ENCODE measurements around the gene ALOX12. TPM values are rescaled to one million over a fixed set of nuclear protein-coding genes. Genes with fewer than 3 reads are reported as not detected.

ALOX12 gene
- total RNA-seq, 1 experiment from 2014 or later = not detected

- CTCF ChIA-PET = interaction anchor here (0.6 kb wide), 1 partner anchor 379 kb away, joined by 4 read pairs; the partner anchor contains the start of gene TMEM256
- Mint-ChIP-seq H3K9me3 (ENCODE audit: low read depth, unreplicated experiment) (no peaks in the 10 kb centered on the region), H3K27me3 (ENCODE audit: unreplicated experiment) (peaks cover 26% of the 10 kb centered on the region)
Observed at GRCh38 chr17:7025245-7025644, 29.4 kb downstream of the ALOX12 start.

GRCh38 chr17:7026471-7027115 lies 30.7 kb downstream of the ALOX12 start:
- CTCF ChIA-PET = no interaction called here
- Mint-ChIP-seq H3K27me3 (ENCODE audit: unreplicated experiment) (peaks cover 26% of the 10 kb centered on the region), H3K27ac (ENCODE audit: unreplicated experiment) (no peak overlapping the region), H3K4me3 (ENCODE audit: low read depth, unreplicated experiment) (no peak overlapping the region), H3K4me1 (ENCODE audit: low read depth, unreplicated experiment) (no peaks in the 10 kb centered on the region), H3K9me3 (ENCODE audit: low read depth, unreplicated experiment) (no peaks in the 10 kb centered on the region), H3K36me3 (ENCODE audit: insufficient read depth, unreplicated experiment) (peaks cover 6% of the 10 kb centered on the region)
- DNase-seq = no peak
- intact Hi-C loops (cut with micrococcal nuclease; ENCODE audit: unreplicated experiment) = no loop called here
- BruUV-seq (replicated peaks) = no TSS peak
- TF ChIP-seq, protein P1, sequence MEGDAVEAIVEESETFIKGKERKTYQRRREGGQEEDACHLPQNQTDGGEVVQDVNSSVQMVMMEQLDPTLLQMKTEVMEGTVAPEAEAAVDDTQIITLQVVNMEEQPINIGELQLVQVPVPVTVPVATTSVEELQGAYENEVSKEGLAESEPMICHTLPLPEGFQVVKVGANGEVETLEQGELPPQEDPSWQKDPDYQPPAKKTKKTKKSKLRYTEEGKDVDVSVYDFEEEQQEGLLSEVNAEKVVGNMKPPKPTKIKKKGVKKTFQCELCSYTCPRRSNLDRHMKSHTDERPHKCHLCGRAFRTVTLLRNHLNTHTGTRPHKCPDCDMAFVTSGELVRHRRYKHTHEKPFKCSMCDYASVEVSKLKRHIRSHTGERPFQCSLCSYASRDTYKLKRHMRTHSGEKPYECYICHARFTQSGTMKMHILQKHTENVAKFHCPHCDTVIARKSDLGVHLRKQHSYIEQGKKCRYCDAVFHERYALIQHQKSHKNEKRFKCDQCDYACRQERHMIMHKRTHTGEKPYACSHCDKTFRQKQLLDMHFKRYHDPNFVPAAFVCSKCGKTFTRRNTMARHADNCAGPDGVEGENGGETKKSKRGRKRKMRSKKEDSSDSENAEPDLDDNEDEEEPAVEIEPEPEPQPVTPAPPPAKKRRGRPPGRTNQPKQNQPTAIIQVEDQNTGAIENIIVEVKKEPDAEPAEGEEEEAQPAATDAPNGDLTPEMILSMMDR (IDR thresholded peaks at IDR 0.05; ENCODE audit: unreplicated experiment) = no peak

More at GRCh38 chr17:7025245-7025644, 29.4 kb downstream of the ALOX12 start:
- peaks cover 14% of the 10 kb centered on the region for H3K36me3 Mint-ChIP-seq (ENCODE audit: insufficient read depth, unreplicated experiment)
- TF ChIP-seq, protein P1 (IDR thresholded peaks at IDR 0.05; ENCODE audit: unreplicated experiment) = no peak
- no peaks in the 10 kb centered on the region for H3K4me1 Mint-ChIP-seq (ENCODE audit: low read depth, unreplicated experiment)
- no peak for DNase-seq
- H3K27ac Mint-ChIP-seq (ENCODE audit: unreplicated experiment) = no peak overlapping the region
- intact Hi-C loops (cut with micrococcal nuclease; ENCODE audit: unreplicated experiment) = no loop called here
- BruUV-seq (replicated peaks) = no TSS peak
- no peak overlapping the region for H3K4me3 Mint-ChIP-seq (ENCODE audit: low read depth, unreplicated experiment)

GRCh38 chr17:7027335-7027734 lies 31.5 kb downstream of the ALOX12 start:
- Mint-ChIP-seq H3K36me3 (ENCODE audit: insufficient read depth, unreplicated experiment) (peaks cover 6% of the 10 kb centered on the region), H3K27ac (ENCODE audit: unreplicated experiment) (no peak overlapping the region), H3K4me3 (ENCODE audit: low read depth, unreplicated experiment) (no peak overlapping the region), H3K9me3 (ENCODE audit: low read depth, unreplicated experiment) (no peaks in the 10 kb centered on the region), H3K27me3 (ENCODE audit: unreplicated experiment) (peaks cover 23% of the 10 kb centered on the region), H3K4me1 (ENCODE audit: low read depth, unreplicated experiment) (no peaks in the 10 kb centered on the region)
- CTCF ChIA-PET = no interaction called here
- intact Hi-C loops (cut with micrococcal nuclease; ENCODE audit: unreplicated experiment) = no loop called here
- DNase-seq = no peak
- TF ChIP-seq, protein P1 (IDR thresholded peaks at IDR 0.05; ENCODE audit: unreplicated experiment) = no peak
- BruUV-seq (replicated peaks) = no TSS peak

GRCh38 chr17:7029096-7029495 lies 33.2 kb downstream of the ALOX12 start:
- Mint-ChIP-seq H3K27ac (ENCODE audit: unreplicated experiment) (no peak overlapping the region), H3K4me1 (ENCODE audit: low read depth, unreplicated experiment) (no peaks in the 10 kb centered on the region), H3K9me3 (ENCODE audit: low read depth, unreplicated experiment) (no peaks in the 10 kb centered on the region), H3K27me3 (ENCODE audit: unreplicated experiment) (peaks cover 6% of the 10 kb centered on the region), H3K36me3 (ENCODE audit: insufficient read depth, unreplicated experiment) (no peaks in the 10 kb centered on the region), H3K4me3 (ENCODE audit: low read depth, unreplicated experiment) (no peak overlapping the region)
- CTCF ChIA-PET = no interaction called here
- DNase-seq = no peak
- TF ChIP-seq, protein P1 (IDR thresholded peaks at IDR 0.05; ENCODE audit: unreplicated experiment) = no peak
- intact Hi-C loops (cut with micrococcal nuclease; ENCODE audit: unreplicated experiment) = no loop called here
- BruUV-seq (replicated peaks) = no TSS peak
